ENCODE results near the gene DOCK8. TPM values are rescaled to one million over a fixed set of nuclear protein-coding genes. Genes with fewer than 3 reads are reported as not detected.

DOCK8 gene
- total RNA-seq, 1 donor from 2014 or later, result 83.4 TPM

DNA sequence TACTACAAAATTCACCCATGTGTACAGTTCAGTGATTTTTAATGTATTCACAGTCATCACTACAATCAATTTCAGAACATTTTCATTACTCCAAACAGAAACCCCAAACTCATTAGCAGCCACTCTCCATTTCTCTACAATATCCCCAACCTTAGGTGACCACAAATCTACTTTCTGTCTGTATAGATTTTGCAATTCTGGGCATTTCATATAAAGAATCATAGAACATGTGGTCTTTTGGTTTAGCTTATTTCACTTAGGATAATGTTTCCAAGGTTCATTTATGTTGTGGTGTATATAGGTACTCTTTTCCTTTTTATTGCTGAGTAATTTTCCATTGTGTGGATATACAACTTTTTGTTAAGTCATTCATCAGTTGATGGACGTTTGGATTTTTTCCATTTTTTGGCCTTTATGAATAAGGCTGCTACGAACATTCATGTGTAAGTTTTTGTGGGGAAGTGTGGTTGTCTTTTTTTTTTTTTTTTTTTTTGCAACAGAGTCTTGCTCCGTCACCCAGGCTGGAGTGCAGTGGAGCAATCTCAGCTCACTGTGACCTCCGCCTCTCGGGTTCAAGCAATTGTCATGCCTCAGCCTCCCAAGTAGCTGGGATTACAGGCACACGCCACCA lies 54.5 kb downstream of the DOCK8 start:
- no peak for DNase-seq
- TF ChIP-seq, protein P1, sequence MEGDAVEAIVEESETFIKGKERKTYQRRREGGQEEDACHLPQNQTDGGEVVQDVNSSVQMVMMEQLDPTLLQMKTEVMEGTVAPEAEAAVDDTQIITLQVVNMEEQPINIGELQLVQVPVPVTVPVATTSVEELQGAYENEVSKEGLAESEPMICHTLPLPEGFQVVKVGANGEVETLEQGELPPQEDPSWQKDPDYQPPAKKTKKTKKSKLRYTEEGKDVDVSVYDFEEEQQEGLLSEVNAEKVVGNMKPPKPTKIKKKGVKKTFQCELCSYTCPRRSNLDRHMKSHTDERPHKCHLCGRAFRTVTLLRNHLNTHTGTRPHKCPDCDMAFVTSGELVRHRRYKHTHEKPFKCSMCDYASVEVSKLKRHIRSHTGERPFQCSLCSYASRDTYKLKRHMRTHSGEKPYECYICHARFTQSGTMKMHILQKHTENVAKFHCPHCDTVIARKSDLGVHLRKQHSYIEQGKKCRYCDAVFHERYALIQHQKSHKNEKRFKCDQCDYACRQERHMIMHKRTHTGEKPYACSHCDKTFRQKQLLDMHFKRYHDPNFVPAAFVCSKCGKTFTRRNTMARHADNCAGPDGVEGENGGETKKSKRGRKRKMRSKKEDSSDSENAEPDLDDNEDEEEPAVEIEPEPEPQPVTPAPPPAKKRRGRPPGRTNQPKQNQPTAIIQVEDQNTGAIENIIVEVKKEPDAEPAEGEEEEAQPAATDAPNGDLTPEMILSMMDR (IDR thresholded peaks at IDR 0.05), result no peak
- Histone ChIP-seq H3K4me3 (no peak overlapping the region), H3K4me1 (peaks cover 15% of the 10 kb centered on the region), H3K9me3 (no peaks in the 10 kb centered on the region), H3K36me3 (no peaks in the 10 kb centered on the region), H3K27me3 (no peaks in the 10 kb centered on the region), H3K27ac (no peak overlapping the region)
- ATAC-seq, result no peak
- intact Hi-C loops (cut with DNase I), result no loop called here

DNA sequence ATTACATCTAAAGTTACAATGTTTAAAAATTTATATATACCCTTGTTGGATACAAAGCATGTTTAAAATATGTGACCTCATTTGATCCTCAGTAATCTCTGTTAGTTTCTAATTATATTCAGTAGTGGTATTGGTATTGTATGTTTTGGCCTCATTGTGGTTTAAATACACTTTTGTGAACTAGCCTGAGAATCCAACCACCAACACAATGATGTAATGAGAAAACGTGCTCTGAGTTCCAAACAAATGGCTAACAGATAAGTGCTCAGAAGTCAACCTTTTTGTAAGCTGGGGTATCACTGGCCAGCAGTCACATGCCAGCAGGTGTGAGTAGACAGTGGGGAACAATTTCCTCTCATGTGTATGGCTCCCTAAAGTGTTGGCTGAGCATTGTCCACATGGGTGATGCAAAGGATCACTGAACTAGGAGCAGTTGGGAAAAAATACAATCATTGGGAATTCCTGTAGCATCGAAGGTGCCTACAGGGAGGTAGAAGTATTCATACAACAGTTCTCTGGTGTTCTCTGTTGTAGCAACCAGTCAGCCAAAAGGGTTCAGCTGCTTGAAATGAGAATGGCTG lies 56.1 kb downstream of the DOCK8 start:
- ATAC-seq, result no peak
- H3K36me3 ChIP-seq, result no peaks in the 10 kb centered on the region
- no peaks in the 10 kb centered on the region for H3K9me3 ChIP-seq
- no peak overlapping the region for H3K27ac ChIP-seq
- intact Hi-C loops (cut with DNase I), result no loop called here
- H3K4me1 ChIP-seq, result peaks cover 15% of the 10 kb centered on the region
- no peak for DNase-seq
- no peaks in the 10 kb centered on the region for H3K27me3 ChIP-seq
- TF ChIP-seq, protein P1 (IDR thresholded peaks at IDR 0.05), result no peak
- no peak overlapping the region for H3K4me3 ChIP-seq

DNA sequence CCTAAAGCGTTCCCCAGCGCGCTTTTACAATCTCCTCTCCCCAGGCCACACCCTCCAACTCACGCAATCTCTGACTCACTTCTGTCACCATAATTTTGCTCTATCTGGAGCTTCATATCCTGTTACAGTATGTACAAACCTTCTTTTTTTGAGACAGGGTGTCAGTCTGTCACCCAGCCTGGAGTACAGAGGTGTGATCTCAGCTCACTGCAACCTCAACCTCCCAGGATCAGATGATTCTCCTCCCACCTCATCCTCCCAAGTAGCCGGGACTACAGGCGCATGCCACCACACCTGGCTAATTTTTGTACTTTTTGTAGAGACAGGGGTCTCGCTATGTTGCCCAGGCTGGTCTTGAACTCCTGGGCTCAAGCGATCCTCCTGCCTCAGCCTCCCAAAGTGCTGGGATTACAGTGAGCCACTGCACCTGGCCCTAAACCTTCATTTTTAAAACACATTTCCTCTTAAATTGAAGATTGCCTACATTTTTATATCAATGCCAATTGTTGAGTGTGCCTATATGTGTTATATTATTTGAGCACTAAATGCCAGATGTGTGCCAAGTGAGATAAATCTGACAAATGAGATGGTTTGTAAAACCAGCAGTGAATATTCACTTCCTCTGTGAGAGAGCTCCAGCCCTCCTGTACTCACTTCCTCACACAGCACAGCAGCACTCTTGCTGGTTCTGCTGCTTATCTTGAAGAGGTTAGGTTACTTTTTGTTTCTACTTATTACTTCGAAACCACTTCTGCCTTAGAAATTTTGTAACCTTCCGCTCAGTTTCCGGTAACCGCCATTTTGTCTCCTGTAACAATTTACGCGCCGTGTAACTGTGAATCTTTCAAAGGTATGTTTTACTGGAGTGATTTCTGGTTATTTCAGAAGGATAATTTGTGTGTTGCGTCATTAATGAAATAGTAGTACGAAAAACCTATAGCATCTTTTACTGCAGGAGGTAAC lies 57.9 kb downstream of the DOCK8 start:
- peak overlapping the region; percentile 45 for H3K4me3 ChIP-seq
- peak; percentile 92 for ATAC-seq
- H3K27me3 ChIP-seq, result no peaks in the 10 kb centered on the region
- peak overlapping the region; percentile 81 for H3K27ac ChIP-seq
- DNase-seq, result no peak
- peaks cover 15% of the 10 kb centered on the region for H3K4me1 ChIP-seq
- H3K36me3 ChIP-seq, result no peaks in the 10 kb centered on the region
- TF ChIP-seq, protein P1 (IDR thresholded peaks at IDR 0.05), result no peak
- intact Hi-C loops (cut with DNase I), result no loop called here
- no peaks in the 10 kb centered on the region for H3K9me3 ChIP-seq

DNA sequence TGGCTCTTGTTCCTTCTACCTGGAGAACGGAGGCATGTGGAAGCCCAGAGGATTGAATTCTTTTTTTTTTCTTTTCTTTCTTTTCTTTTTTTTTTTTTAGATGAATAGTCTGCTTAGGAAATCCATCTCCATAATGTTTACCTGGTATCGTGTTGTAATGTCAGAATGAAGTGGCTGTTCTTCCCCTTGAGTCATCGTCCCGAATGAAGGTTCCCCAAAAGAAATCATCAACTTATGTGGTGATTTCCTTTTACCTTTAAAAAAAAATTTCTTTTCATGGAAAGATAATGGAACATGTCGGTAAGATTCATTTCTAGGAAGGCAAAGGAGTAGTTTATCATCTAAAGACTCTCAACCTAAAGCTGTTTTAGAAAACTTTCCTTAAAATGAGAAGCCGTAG lies 59.7 kb downstream of the DOCK8 start:
- TF ChIP-seq, protein P1 (IDR thresholded peaks at IDR 0.05), result no peak
- Histone ChIP-seq H3K9me3 (no peaks in the 10 kb centered on the region), H3K27ac (no peak overlapping the region), H3K4me3 (peak overlapping the region; percentile 45), H3K4me1 (peaks cover 20% of the 10 kb centered on the region), H3K27me3 (no peaks in the 10 kb centered on the region), H3K36me3 (no peaks in the 10 kb centered on the region)
- no peak for DNase-seq
- no peak for ATAC-seq
- intact Hi-C loops (cut with DNase I), result no loop called here

DNA sequence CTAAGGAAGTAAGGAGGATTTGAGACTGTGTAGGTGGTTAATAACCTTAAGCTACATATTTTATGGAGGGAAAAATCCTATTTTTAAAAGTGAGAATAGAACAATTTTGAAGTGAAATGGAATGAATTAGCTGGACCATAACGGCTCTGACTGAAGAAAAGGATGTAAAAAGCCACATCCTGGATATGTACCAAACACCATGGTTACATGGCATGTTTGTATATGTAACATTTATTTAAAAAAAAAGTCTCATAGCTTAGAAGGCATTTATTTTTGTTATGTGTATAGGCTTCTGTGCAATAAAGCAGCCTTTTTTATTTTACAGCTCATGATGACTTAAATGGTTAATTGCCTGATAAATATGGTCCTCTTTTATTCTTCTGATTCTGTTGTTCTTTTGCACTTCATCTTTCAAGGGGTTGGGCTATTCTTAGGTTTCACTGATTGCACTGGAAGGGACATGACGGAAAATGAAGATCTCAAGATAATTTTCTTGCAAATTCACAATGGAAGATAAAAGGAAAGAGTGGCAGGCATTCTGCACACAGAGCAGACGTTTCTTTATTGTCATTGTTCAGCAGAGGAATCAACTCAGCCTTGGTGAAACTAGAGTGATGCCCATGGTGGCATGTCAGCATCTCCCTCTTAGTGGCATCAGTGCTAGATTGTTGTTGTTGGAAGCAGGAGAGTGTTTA lies 63.1 kb downstream of the DOCK8 start:
- H3K27ac ChIP-seq, result peak overlapping the region; percentile 65
- no peaks in the 10 kb centered on the region for H3K27me3 ChIP-seq
- no peak for DNase-seq
- intact Hi-C loops (cut with DNase I), result no loop called here
- ATAC-seq, result no peak
- H3K9me3 ChIP-seq, result no peaks in the 10 kb centered on the region
- H3K4me1 ChIP-seq, result peaks cover 5% of the 10 kb centered on the region
- TF ChIP-seq, protein P1 (IDR thresholded peaks at IDR 0.05), result no peak
- H3K36me3 ChIP-seq, result no peaks in the 10 kb centered on the region
- no peak overlapping the region for H3K4me3 ChIP-seq

Measured in upper lobe of right lung (tissue), 1 donor.